AG04449 (cell line): ENCODE measurements around the gene RPS6KA3.

Source experiments
- CTCF ChIA-PET: fragments of 350-600 bp; formaldehyde crosslinking; extraction: SDS; loops from one replicate; lab custom pipeline; 2021; ENCODE audit warnings: antibody characterized with exemption; lab: Yijun Ruan, JAX
- POLR2A ChIA-PET: fragments of 400-600, 350-600 bp; formaldehyde crosslinking; extraction: SDS; loops from one replicate; lab custom pipeline; 2020; ENCODE audit warnings: antibody characterized with exemption, inconsistent platforms; lab: Yijun Ruan, JAX
- DNase-seq: peaks from one replicate; pipeline ENCODE4 v3.0.0-alpha.2; 2010; ENCODE audit warnings: low read depth, low spot score
- H3K4me3 ChIP-seq: 2 replicates; pipeline ENCODE4 v1.5.1; 2011; ENCODE audit warnings: low read depth, mild to moderate bottlenecking, control low read depth, low read length
- TF ChIP-seq, protein P1 (sequence below): IDR thresholded peaks from one replicate; pipeline ENCODE4 v1.5.1; 2011; ENCODE audit warnings: mild to moderate bottlenecking, moderate library complexity, low read length, control low read depth, inconsistent platforms; ENCODE audit not compliant: insufficient read depth; ENCODE audit errors: missing control alignments

Gene RPS6KA3

DNA sequence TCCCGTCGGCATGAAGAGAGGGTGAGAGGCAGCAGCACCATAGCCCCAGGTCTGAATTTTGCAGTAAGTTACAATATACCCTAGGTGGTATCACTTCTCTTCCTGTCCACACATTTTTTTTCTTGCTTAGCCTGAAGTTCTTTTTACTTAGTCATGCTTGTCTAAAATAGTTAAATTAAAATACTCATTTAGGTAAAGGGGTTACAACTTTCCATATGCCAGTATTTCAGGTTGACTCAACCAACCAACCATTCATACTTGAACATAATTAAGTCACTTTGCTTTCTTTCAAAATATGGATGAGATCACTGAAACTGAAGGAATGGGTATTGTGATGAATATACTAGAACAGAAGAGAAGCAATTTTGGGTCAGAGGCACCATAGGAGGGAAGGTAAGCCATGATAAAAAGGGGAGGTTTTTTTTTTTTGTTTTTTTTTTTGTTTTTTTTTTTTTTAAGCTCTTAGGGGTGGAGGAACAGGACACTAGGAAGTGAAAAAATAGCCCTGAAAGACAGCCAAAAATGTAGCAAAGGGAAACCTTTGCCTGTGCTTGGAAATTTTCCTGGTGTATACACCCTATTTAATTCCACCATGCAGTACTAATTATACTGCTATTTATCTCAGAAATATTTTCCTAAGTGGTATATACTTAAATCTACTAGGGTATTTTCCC lies 41.8 kb downstream of the RPS6KA3 start:
- no peak overlapping the region for H3K4me3 ChIP-seq
- TF ChIP-seq, protein P1, sequence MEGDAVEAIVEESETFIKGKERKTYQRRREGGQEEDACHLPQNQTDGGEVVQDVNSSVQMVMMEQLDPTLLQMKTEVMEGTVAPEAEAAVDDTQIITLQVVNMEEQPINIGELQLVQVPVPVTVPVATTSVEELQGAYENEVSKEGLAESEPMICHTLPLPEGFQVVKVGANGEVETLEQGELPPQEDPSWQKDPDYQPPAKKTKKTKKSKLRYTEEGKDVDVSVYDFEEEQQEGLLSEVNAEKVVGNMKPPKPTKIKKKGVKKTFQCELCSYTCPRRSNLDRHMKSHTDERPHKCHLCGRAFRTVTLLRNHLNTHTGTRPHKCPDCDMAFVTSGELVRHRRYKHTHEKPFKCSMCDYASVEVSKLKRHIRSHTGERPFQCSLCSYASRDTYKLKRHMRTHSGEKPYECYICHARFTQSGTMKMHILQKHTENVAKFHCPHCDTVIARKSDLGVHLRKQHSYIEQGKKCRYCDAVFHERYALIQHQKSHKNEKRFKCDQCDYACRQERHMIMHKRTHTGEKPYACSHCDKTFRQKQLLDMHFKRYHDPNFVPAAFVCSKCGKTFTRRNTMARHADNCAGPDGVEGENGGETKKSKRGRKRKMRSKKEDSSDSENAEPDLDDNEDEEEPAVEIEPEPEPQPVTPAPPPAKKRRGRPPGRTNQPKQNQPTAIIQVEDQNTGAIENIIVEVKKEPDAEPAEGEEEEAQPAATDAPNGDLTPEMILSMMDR = no peak
- ChIA-PET CTCF (no interaction called here), POLR2A (no interaction called here)
- no peak for DNase-seq

DNA sequence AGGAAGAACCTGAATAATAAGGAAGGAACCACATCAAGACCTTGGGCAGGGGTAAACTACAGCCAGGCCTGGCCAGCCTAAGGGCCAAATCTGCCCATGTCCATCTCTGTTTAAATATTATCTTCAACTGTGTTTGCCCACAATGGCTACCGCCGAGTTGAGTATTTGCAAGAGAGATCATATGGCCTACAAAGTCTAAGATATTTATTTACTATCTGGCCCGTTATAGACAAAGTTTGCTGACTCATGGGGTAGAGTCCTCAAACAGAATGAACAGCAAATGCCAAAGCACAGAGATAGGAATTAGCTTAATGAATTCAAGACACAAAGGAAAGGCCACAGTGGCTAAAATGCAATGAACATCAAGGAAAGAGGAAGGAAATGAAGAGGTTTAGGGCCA lies 44.8 kb downstream of the RPS6KA3 start:
- CTCF ChIA-PET = no interaction called here
- POLR2A ChIA-PET = no interaction called here
- TF ChIP-seq, protein P1 = no peak
- no peak overlapping the region for H3K4me3 ChIP-seq
- no peak for DNase-seq

DNA sequence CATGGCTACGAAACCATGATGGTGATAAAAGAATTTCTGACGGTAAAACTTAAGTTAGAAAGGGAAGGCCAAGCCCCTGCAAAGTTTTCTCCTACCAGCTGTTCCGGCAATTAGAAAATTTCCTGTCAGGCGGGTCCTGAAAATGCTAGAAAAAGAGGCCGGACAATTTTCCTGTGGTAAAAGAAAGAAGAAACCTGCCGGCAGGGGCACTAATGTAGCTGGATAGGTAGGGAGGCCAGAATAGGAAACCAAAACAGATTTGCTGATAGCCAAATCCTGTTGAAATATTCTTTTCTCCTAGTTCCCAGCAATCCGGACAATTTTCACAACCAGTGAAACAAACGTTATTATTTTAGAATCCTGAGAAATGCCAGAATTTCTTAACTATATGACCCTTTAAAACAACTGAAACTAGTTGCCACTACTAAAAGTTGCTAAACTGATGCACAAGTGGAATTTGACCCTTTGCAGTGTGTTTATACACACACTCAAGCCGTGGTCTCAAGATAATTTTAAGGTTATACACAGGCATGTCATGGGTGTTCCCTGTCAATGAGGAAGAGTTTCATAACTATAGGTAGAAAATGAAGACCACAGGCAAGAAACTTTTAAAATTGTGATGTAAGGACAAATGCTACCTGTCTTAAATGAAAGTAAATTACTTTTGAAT lies 47.7 kb downstream of the RPS6KA3 start:
- CTCF ChIA-PET = interaction anchor here (0.7 kb wide), 1 partner anchor 1754 kb away, joined by 4 read pairs; no protein-coding TSS in a partner anchor
- TF ChIP-seq, protein P1 = no peak
- no peak overlapping the region for H3K4me3 ChIP-seq
- POLR2A ChIA-PET = no interaction called here
- no peak for DNase-seq

DNA sequence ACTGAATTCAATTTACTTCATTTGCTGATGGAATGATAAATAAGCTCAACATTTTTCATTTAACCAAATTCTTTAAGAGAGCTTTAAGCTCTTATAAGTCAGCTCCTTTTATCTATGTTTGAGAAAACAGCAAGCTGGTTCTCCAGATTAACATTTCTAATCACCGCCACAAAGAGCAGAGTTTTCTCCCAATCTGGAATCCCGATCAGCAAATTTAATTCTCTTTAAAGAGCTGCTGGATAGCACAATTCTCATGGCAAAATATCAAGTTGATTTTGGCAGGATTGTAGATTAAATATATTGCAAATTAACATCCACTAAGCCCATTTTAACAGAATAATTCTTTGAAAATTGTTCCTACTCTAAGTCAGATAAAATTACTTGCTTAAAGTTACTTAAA lies 48.8 kb downstream of the RPS6KA3 start:
- POLR2A ChIA-PET = no interaction called here
- CTCF ChIA-PET = no interaction called here
- no peak overlapping the region for H3K4me3 ChIP-seq
- TF ChIP-seq, protein P1 = no peak
- DNase-seq = no peak

DNA sequence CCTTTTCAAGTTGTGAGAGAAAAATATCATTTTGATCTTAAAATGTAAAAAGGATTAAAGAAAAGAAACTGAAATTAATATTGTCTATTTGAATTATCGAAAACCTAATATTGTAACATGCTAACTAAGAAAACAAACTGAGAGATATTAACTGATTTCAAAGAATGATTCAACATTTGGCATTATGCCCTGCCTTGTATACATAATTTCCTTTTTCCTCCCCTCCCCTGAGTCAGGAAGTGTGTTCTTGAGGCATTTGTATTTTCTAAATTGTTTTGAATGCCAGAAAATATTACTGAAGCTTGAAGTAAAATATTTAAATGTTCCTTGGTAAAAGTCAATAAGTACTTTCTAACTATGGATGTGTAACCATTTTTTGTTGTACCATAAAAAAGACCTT lies 49.4 kb downstream of the RPS6KA3 start:
- H3K4me3 ChIP-seq = no peak overlapping the region
- DNase-seq = no peak
- ChIA-PET CTCF (no interaction called here), POLR2A (no interaction called here)
- TF ChIP-seq, protein P1 = no peak

DNA sequence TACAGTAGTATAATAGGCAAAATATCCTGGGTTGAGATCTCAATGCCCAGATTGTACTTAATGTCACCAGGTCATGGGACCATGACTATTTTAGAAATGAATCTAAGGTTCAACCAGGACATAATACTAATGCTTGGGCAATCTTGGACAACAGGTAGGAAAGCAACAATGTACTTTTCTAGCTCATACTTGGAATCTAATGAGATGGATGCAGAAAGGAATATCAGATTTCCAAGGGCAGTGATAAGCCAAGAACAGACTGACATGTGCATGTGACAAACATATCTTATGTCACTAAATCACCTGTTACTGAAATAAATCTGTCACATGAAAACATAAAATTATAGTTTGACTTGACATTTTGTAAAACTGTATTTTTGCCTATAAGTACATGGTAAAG lies 51.1 kb downstream of the RPS6KA3 start:
- H3K4me3 ChIP-seq = no peak overlapping the region
- POLR2A ChIA-PET = no interaction called here
- CTCF ChIA-PET = no interaction called here
- DNase-seq = no peak
- TF ChIP-seq, protein P1 = no peak
